Fibroblast of the aortic adventitia (primary cell): Measurements from ENCODE around the gene REEP1. TPM values are rescaled to one million over a fixed set of nuclear protein-coding genes. Genes with fewer than 3 reads are reported as not detected.

Source experiments
- DNase-seq: peaks from one replicate; pipeline ENCODE4 v3.0.0-alpha.2; 2010; ENCODE audit warnings: low read depth
- H3K4me3 ChIP-seq: 2 replicates; pipeline ENCODE4 v1.5.1; 2011; ENCODE audit warnings: low read depth, mild to moderate bottlenecking, control low read depth, low read length, moderate library complexity
- CTCF ChIP-seq: IDR thresholded peaks from 2 replicates; pipeline ENCODE4 v1.5.1; 2011; ENCODE audit warnings: mild to moderate bottlenecking, low read length, control low read depth, inconsistent platforms; ENCODE audit not compliant: insufficient read depth
- total RNA-seq: library from RNA; depleted of rRNA; stranded (reverse); fragments of >200 nt; gene quantifications from 2 replicates; pipeline ENCODE4 v1.2.3, GENCODE V29; 2012; ENCODE audit warnings: low replicate concordance

Gene REEP1
- total RNA-seq, 1 donor: 0.27 TPM

GRCh38 chr2:86297382-86298147 lies 39.9 kb downstream of the REEP1 start:
- no peak for DNase-seq
- H3K4me3 ChIP-seq: no peak overlapping the region
- no peak for TF ChIP-seq CTCF

- no peak overlapping the region for H3K4me3 ChIP-seq
- DNase-seq: no peak
- no peak for TF ChIP-seq CTCF
Measured at GRCh38 chr2:86296947-86297346, 40.5 kb downstream of the REEP1 start.

GRCh38 chr2:86295066-86295465 lies 42.4 kb downstream of the REEP1 start:
- DNase-seq: no peak
- no peak for TF ChIP-seq CTCF
- no peak overlapping the region for H3K4me3 ChIP-seq

DNA sequence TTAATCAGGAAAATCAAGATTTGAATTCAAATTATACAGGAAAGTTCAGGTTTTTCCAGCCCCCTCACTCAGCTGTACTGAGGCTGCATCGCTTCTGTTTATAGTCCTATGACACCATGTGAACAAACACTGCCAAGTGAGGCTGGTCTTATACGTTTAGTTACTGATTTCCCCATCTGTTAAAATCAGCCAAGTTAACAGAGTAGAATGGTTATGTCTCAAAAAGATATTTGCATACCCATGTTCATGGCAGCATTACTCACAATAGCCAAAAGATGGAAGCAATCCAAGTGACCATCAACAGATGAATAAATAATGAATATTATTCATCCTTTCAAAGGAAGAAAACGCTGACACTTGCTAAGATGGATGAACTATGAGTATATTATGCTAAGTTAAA lies 43.8 kb downstream of the REEP1 start:
- no peak for DNase-seq
- TF ChIP-seq CTCF: no peak
- no peak overlapping the region for H3K4me3 ChIP-seq

- DNase-seq: no peak
- H3K4me3 ChIP-seq: no peak overlapping the region
- TF ChIP-seq CTCF: no peak
Measured at GRCh38 chr2:86292571-86293515, 44.6 kb downstream of the REEP1 start.

- TF ChIP-seq CTCF: no peak
- no peak for DNase-seq
- no peak overlapping the region for H3K4me3 ChIP-seq
Measured at GRCh38 chr2:86291328-86291662, 46.1 kb downstream of the REEP1 start.
